GM12878 (cell line): ENCODE results near the gene FRMD5. TPM values are rescaled to one million over a fixed set of nuclear protein-coding genes. Genes with fewer than 3 reads are reported as not detected.

Experiments
- ATAC-seq: fragments of 200-7000 bp; cut with Tn5 transposase; 3 replicates; pipeline ENCODE4 v1.9.1; 2020; ENCODE audit warnings: mild to moderate bottlenecking, moderate library complexity
- BruUV-seq: library from RNA; stranded (reverse); fragments of 400-500 nt; replicated peaks from 2 replicates; lab custom pipeline; 2021; lab: Mats Ljungman, UMichigan
- CTCF ChIA-PET: fragments of 300-600 bp; sonication (Branson Sonifier 250); formaldehyde crosslinking; extraction: SDS; loops from one replicate; lab custom pipeline; 2021; ENCODE audit warnings: inconsistent platforms; lab: Yijun Ruan, JAX
- POLR2A ChIA-PET: fragments of 350-600 bp; formaldehyde crosslinking; extraction: SDS; loops from one replicate; lab custom pipeline; 2021; ENCODE audit warnings: inconsistent platforms; lab: Charles Lee
- RAD21 ChIA-PET: fragments of 300-600 bp; sonication (Branson Sonifier 250); formaldehyde crosslinking; loops from one replicate; lab custom pipeline; 2023; ENCODE audit warnings: antibody characterized with exemption; ENCODE audit not compliant: unreplicated experiment; lab: Charles Lee
- SMC1A ChIA-PET: fragments of 300-600 bp; sonication (Branson Sonifier 250); formaldehyde crosslinking; loops from one replicate; lab custom pipeline; 2023; ENCODE audit not compliant: unreplicated experiment, uncharacterized antibody; lab: Charles Lee
- DNase-seq: peaks from one replicate; pipeline ENCODE4 v3.0.0-alpha.2; 2011; ENCODE audit warnings: low read depth, low spot score
- FAIRE-seq: peaks from 3 replicates; lab custom pipeline; 2011; peaks lifted over from hg19 to GRCh38; lab: Jason Lieb, UNC
- H2AFZ ChIP-seq: 2 replicates; pipeline ENCODE4 v1.6.0; 2011; ENCODE audit warnings: low read depth, low read length, control low read depth; ENCODE audit not compliant: control insufficient read depth
- H3K27ac ChIP-seq: 2 replicates; pipeline ENCODE4 v1.5.1; 2011; ENCODE audit warnings: control low read depth; ENCODE audit not compliant: control insufficient read depth, insufficient read depth
- H3K27me3 ChIP-seq, 2 experiments: replicated peaks in 1 of 2; 2 replicates each; pipeline versions ENCODE4 v1.6.0 to v1.6.1; 2011; ENCODE audit warnings: low read length in 1 of 2; ENCODE audit not compliant: control insufficient read depth in 2 of 2, insufficient read depth in 2 of 2
- H3K36me3 ChIP-seq, 2 experiments: 2 replicates each; pipeline ENCODE4 v1.5.1; 2011; ENCODE audit warnings: low read length in 1 of 2; ENCODE audit not compliant: control insufficient read depth in 2 of 2, insufficient read depth in 2 of 2
- H3K4me1 ChIP-seq: 2 replicates; pipeline ENCODE4 v1.6.1; 2011; ENCODE audit warnings: mild to moderate bottlenecking, low read length, moderate library complexity, mixed read lengths; ENCODE audit not compliant: control insufficient read depth, insufficient read depth
- H3K4me2 ChIP-seq: 2 replicates; pipeline ENCODE4 v1.6.0; 2011; ENCODE audit warnings: control low read depth; ENCODE audit not compliant: control insufficient read depth, insufficient read depth
- H3K4me3 ChIP-seq: fragments of 200-600 bp; sonication (generic); 2 replicates; pipeline ENCODE4 v1.5.1; 2016
- H3K79me2 ChIP-seq: 2 replicates; pipeline ENCODE4 v1.6.0; 2011; ENCODE audit warnings: low read length; ENCODE audit not compliant: control insufficient read depth, insufficient read depth
- H3K9ac ChIP-seq: 2 replicates; pipeline ENCODE4 v1.8.0; 2011; ENCODE audit warnings: low read length, control low read depth, mixed read lengths; ENCODE audit not compliant: control insufficient read depth, insufficient read depth
- H3K9me3 ChIP-seq: replicated peaks from 3 replicates; pipeline ENCODE4 v1.5.1; 2011; ENCODE audit warnings: mild to moderate bottlenecking, low read length; ENCODE audit not compliant: control insufficient read depth, insufficient read depth
- H4K20me1 ChIP-seq: 2 replicates; pipeline ENCODE4 v1.6.0; 2011; ENCODE audit not compliant: control insufficient read depth, insufficient read depth
- ATF3 ChIP-seq: IDR thresholded peaks from 2 replicates; pipeline ENCODE4 v1.6.1; 2011; ENCODE audit warnings: low read depth, mild to moderate bottlenecking, low read length, moderate library complexity, borderline replicate concordance; ENCODE audit errors: extremely low read depth
- BMI1 ChIP-seq: fragments of 450-650 bp; IDR thresholded peaks from 2 replicates; pipeline ENCODE4 v1.6.1; 2016; ENCODE audit warnings: mild to moderate bottlenecking, moderate library complexity, borderline replicate concordance
- CBFB ChIP-seq: IDR thresholded peaks from 2 replicates; pipeline ENCODE4 v1.6.1; 2016; ENCODE audit warnings: antibody characterized with exemption, low read depth
- CUX1 ChIP-seq: IDR thresholded peaks from 2 replicates; pipeline ENCODE4 v1.6.1; 2012; ENCODE audit warnings: improper control_type of control experiment, low read depth, low read length; ENCODE audit not compliant: insufficient replicate concordance
- ESRRA ChIP-seq: IDR thresholded peaks from 2 replicates; pipeline ENCODE4 v1.6.1; 2012; ENCODE audit warnings: mild to moderate bottlenecking, low read length, improper control_type of control experiment
- FOXM1 ChIP-seq: IDR thresholded peaks from 2 replicates; pipeline ENCODE4 v1.6.1; 2012; ENCODE audit warnings: low read depth, mild to moderate bottlenecking, inconsistent platforms, low read length, moderate library complexity
- GABPA ChIP-seq: IDR thresholded peaks from 2 replicates; pipeline ENCODE4 v1.6.1; 2014; ENCODE audit warnings: antibody characterized with exemption, low read depth, mild to moderate bottlenecking, inconsistent platforms
- HDGF ChIP-seq: fragments of 450-650 bp; IDR thresholded peaks from 2 replicates; pipeline ENCODE4 v1.6.1; 2016; ENCODE audit warnings: antibody characterized with exemption
- KAT2A ChIP-seq: conservative IDR thresholded peaks from 2 replicates; pipeline ENCODE4 v1.6.1; 2011; ENCODE audit warnings: low read depth, low read length; ENCODE audit not compliant: control insufficient read depth
- MXI1 ChIP-seq: fragments of 150-350 bp; IDR thresholded peaks from 2 replicates; pipeline ENCODE4 v1.6.1; 2011; ENCODE audit warnings: low read depth, mild to moderate bottlenecking, inconsistent platforms, low read length, improper control_type of control experiment
- MYC ChIP-seq: IDR thresholded peaks from 2 replicates; pipeline ENCODE4 v1.6.1; 2011; ENCODE audit warnings: mild to moderate bottlenecking, low read length, moderate library complexity, inconsistent platforms; ENCODE audit not compliant: insufficient read depth, insufficient replicate concordance, insufficient read length, severe bottlenecking
- RAD21 ChIP-seq: IDR thresholded peaks from 2 replicates; pipeline ENCODE4 v1.6.1; 2011; ENCODE audit warnings: mild to moderate bottlenecking, low read depth, low read length, moderate library complexity; ENCODE audit not compliant: insufficient read depth
- SIX5 ChIP-seq: IDR thresholded peaks from 2 replicates; pipeline ENCODE4 v1.6.1; 2011; ENCODE audit warnings: mild to moderate bottlenecking, low read depth, low read length, moderate library complexity; ENCODE audit not compliant: severe bottlenecking
- SUZ12 ChIP-seq: fragments of 200-600 bp; sonication (generic); IDR thresholded peaks from one replicate; pipeline ENCODE4 v1.6.1; 2018; ENCODE audit warnings: antibody characterized with exemption, mild to moderate bottlenecking; ENCODE audit not compliant: unreplicated experiment
- ZNF687 ChIP-seq: fragments of 450-650 bp; IDR thresholded peaks from 2 replicates; pipeline ENCODE4 v1.6.1; 2017; ENCODE audit warnings: mild to moderate bottlenecking, moderate library complexity
- WGBS: methylation state at CpG from one replicate; pipeline ENCODE4 v1.1.6; 2016; ENCODE audit warnings: low lambda C conversion rate; ENCODE audit not compliant: insufficient replicate concordance, insufficient coverage; ENCODE audit errors: missing lambda C conversion rate; 5-methylcytosine and 5-hydroxymethylcytosine counted together
- in situ Hi-C: fragments of 300-500 bp; cut with MboI; formaldehyde crosslinking; loops from 9 replicates; pipeline ENCODE4 v1.14.3; 2018; ENCODE audit warnings: mixed read lengths
- intact Hi-C: fragments of 100-400 bp; cut with micrococcal nuclease; formaldehyde crosslinking; loops from one replicate; pipeline ENCODE4 v1.14.2; 2022; ENCODE audit not compliant: unreplicated experiment
- polyA plus RNA-seq, 11 experiments: library from polyadenylated mRNA; depleted of rRNA in 4 of 11; unstranded in 6 of 11; stranded (reverse) in 5 of 11; fragments of >200 nt; fragmentation: Nextera tagmentation in 4 of 11; fragmentation: Illumina TruSeq in 1 of 11; extraction: Ambion mirVana in 4 of 11; extraction: Trizol in 1 of 11; gene quantifications; 1 replicate in 1 of 11; 2 replicates in 10 of 11; pipeline versions ENCODE4 v1.2.1 to v1.2.3, GENCODE V29; 2011 to 2016; ENCODE audit warnings: inconsistent platforms in 2 of 11, missing spikeins in 2 of 11, low read depth in 1 of 11
- total RNA-seq, 4 experiments: library from RNA; depleted of rRNA in 3 of 4; stranded (reverse); fragments of >200 nt in 3 of 4; fragmentation: Illumina TruSeq in 1 of 4; extraction: Trizol in 1 of 4; gene quantifications; 2 replicates each; pipeline versions ENCODE4 v1.2.1 to v1.2.3, GENCODE V29; 2013 to 2021

Gene FRMD5
- total and polyA plus RNA-seq, 10 of the 15 experiments (the other 5 are each of a cell fraction or from before 2014, with no cell fraction given), result 0.26 to 6.4 (median 0.68) TPM; not detected in 1

GRCh38 chr15:43900996-43901395 is 294.1 kb downstream of the FRMD5 start:
- H3K79me2 ChIP-seq, result no peaks in the 10 kb centered on the region
- ChIA-PET CTCF (interaction anchor here (0.7 kb wide), 1 partner anchor 99 kb away, joined by 4 read pairs; no protein-coding TSS in a partner anchor), SMC1A (interaction anchor here (1.0 kb wide), 1 partner anchor 170 kb away, joined by 3 read pairs; no protein-coding TSS in a partner anchor), RAD21 (interaction anchor here (1.2 kb wide), 1 partner anchor 165 kb away, joined by 4 read pairs; no protein-coding TSS in a partner anchor), POLR2A (no interaction called here)
- DNase-seq (no peak), ATAC-seq (no peak), FAIRE-seq (no peak)
- no peaks in the 10 kb centered on the region for H3K4me1 ChIP-seq
- H3K27ac ChIP-seq, result no peak overlapping the region
- H4K20me1 ChIP-seq, result no peaks in the 10 kb centered on the region
- no peaks in the 10 kb centered on the region for H3K9me3 ChIP-seq
- no peaks in the 10 kb centered on the region for H3K36me3 ChIP-seq
- H3K4me3 ChIP-seq, result no peak overlapping the region
- 94% methylated on average over 1 of the region's 1 CpG for WGBS
- H3K4me2 ChIP-seq, result no peak overlapping the region
- H3K9ac ChIP-seq, result no peak overlapping the region
- intact Hi-C loops, result loop anchor here (5.0 kb wide), 1 partner anchor 316 kb away; no protein-coding TSS in a partner anchor
- in situ Hi-C loops, result loop anchor here (5.0 kb wide), 2 partner anchors 166 to 316 kb away; no protein-coding TSS in a partner anchor
- H2AFZ ChIP-seq, result no peak overlapping the region
- no TSS peak for BruUV-seq
- H3K27me3 ChIP-seq, result no peaks in the 10 kb centered on the region
- TF ChIP-seq GABPA, result no peak
- TF ChIP-seq SUZ12, result no peak
- TF ChIP-seq RAD21, result no peak
- no peak for TF ChIP-seq HDGF
- no peak for TF ChIP-seq MYC
- no peak for TF ChIP-seq CUX1
- no peak for TF ChIP-seq MXI1
- no peak for TF ChIP-seq ESRRA
- TF ChIP-seq ZNF687, result no peak
- no peak for TF ChIP-seq BMI1
- no peak for TF ChIP-seq SIX5
- TF ChIP-seq CBFB, result no peak
- TF ChIP-seq ATF3, result no peak
- TF ChIP-seq FOXM1, result no peak
- no peak for TF ChIP-seq KAT2A
